HG03139 (cell line): ENCODE results near the gene DDX31.

ENCODE experiments used
- ATAC-seq: cut with Tn5 transposase; IDR thresholded peaks from one replicate; pipeline ENCODE4 v1.9.1; 2021; ENCODE audit not compliant: unreplicated experiment

DDX31 gene

GRCh38 chr9:132638240-132638639 is 31.5 kb downstream of the DDX31 start:
- no peak for ATAC-seq

- ATAC-seq, result no peak
These were observed 32.0 kb downstream of the DDX31 start for GRCh38 chr9:132637801-132638200.

- ATAC-seq, result no peak
These were observed 32.4 kb downstream of the DDX31 start for GRCh38 chr9:132637351-132637750.

GRCh38 chr9:132634327-132634726 is 35.5 kb downstream of the DDX31 start:
- ATAC-seq, result no peak

- ATAC-seq, result no peak
These were observed 37.2 kb downstream of the DDX31 start for GRCh38 chr9:132632413-132633129.

GRCh38 chr9:132631685-132632084 is 38.1 kb downstream of the DDX31 start:
- ATAC-seq, result no peak

- no peak for ATAC-seq
These were observed 38.5 kb downstream of the DDX31 start for GRCh38 chr9:132631280-132631679.

GRCh38 chr9:132630811-132631210 is 39.0 kb downstream of the DDX31 start:
- no peak for ATAC-seq

GRCh38 chr9:132630116-132630515 is 39.7 kb downstream of the DDX31 start:
- no peak for ATAC-seq

- ATAC-seq, result no peak
These were observed 41.0 kb downstream of the DDX31 start for GRCh38 chr9:132628746-132629145.

- no peak for ATAC-seq
These were observed 42.2 kb downstream of the DDX31 start for GRCh38 chr9:132627594-132627993.

- ATAC-seq, result no peak
These were observed 42.7 kb downstream of the DDX31 start for GRCh38 chr9:132627106-132627505.

- ATAC-seq, result no peak
These were observed 43.5 kb downstream of the DDX31 start for GRCh38 chr9:132626285-132626684.

- ATAC-seq, result no peak
These were observed 47.6 kb downstream of the DDX31 start for GRCh38 chr9:132622159-132622558.

- ATAC-seq, result no peak
These were observed 53.1 kb downstream of the DDX31 start for GRCh38 chr9:132616725-132617124.

- no peak for ATAC-seq
These were observed 54.0 kb downstream of the DDX31 start for GRCh38 chr9:132615774-132616173.

GRCh38 chr9:132614324-132614723 is 55.5 kb downstream of the DDX31 start:
- no peak for ATAC-seq

- no peak for ATAC-seq
These were observed 59.1 kb downstream of the DDX31 start for GRCh38 chr9:132610661-132611060.

- ATAC-seq, result no peak
These were observed 60.0 kb downstream of the DDX31 start for GRCh38 chr9:132609829-132610228.

- ATAC-seq, result no peak
These were observed 60.6 kb downstream of the DDX31 start for GRCh38 chr9:132609184-132609583.

GRCh38 chr9:132606066-132606465 is 63.7 kb downstream of the DDX31 start:
- no peak for ATAC-seq

GRCh38 chr9:132605387-132605786 is 64.4 kb downstream of the DDX31 start:
- no peak for ATAC-seq

- no peak for ATAC-seq
These were observed 67.6 kb downstream of the DDX31 start for GRCh38 chr9:132602207-132602606.
